HCT116 (cell line): ENCODE data around the gene CHRNE. TPM values are rescaled to one million over a fixed set of nuclear protein-coding genes. Genes with fewer than 3 reads are reported as not detected.
A peak's percentile ranks its signal among the peaks of the same experiment; 100 is the strongest.

ENCODE experiments used
- ATAC-seq: fragments of 200-7000 bp; cut with Tn5 transposase; 2 replicates; pipeline ENCODE4 v1.9.1; 2020; ENCODE audit warnings: mild to moderate bottlenecking, moderate library complexity
- BruUV-seq: library from RNA; stranded (reverse); fragments of 400-500 nt; replicated peaks from 2 replicates; lab custom pipeline; 2021; lab: Mats Ljungman, UMichigan
- CTCF ChIA-PET: fragments of 300-600 bp; sonication (Branson Sonifier 250); formaldehyde crosslinking; loops from one replicate; lab custom pipeline; 2021; ENCODE audit warnings: antibody characterized with exemption; lab: Charles Lee
- POLR2A ChIA-PET: fragments of 300-600, 350-600 bp; sonication (Branson Sonifier 250); formaldehyde crosslinking; loops from one replicate; lab custom pipeline; 2021; ENCODE audit warnings: antibody characterized with exemption; lab: Charles Lee
- RAD21 ChIA-PET, 2 experiments: fragments of 300-600 bp; sonication (Branson Sonifier 250); formaldehyde crosslinking; loops; one replicate each; lab custom pipeline; 2023; ENCODE audit warnings: low total read pairs in 2 of 2; ENCODE audit not compliant: uncharacterized antibody in 2 of 2, unreplicated experiment in 2 of 2, low non-redundant PET in 1 of 2; lab: Charles Lee
- DNase-seq: peaks from one replicate; pipeline ENCODE4 v3.0.0-alpha.2; 2010; ENCODE audit warnings: low read depth, low spot score
- H2AFZ ChIP-seq: fragments of 200-600 bp; shearing (Covaris generic), sonication (generic); 2 replicates; pipeline ENCODE4 v1.6.1; 2017; ENCODE audit warnings: low read depth, mixed run types, mixed read lengths, antibody characterized with exemption, low read length; ENCODE audit not compliant: poor library complexity, severe bottlenecking
- H3K27ac ChIP-seq: 2 replicates; pipeline ENCODE4 v1.5.1; 2012; ENCODE audit warnings: low read depth, low read length
- H3K27me3 ChIP-seq: fragments of 200-600 bp; sonication (generic); 2 replicates; pipeline ENCODE4 v1.6.1; 2016; ENCODE audit warnings: mixed run types, low read length, mixed read lengths; ENCODE audit not compliant: insufficient read depth
- H3K36me3 ChIP-seq, 2 experiments: fragments of 200-500 bp in 1 of 2; fragments of 200-600 bp in 1 of 2; sonication (Bioruptor generic) in 1 of 2; sonication (generic) in 1 of 2; 2 replicates each; pipeline versions ENCODE4 v1.5.1 to v1.6.1; 2014 to 2016; ENCODE audit warnings: low read length in 2 of 2, inconsistent platforms in 1 of 2, mixed read lengths in 1 of 2, mixed run types in 1 of 2; ENCODE audit not compliant: insufficient read depth in 2 of 2, control insufficient read depth in 1 of 2
- H3K4me1 ChIP-seq, 2 experiments: fragments of 200-600 bp in 1 of 2; sonication (generic) in 1 of 2; 2 replicates each; pipeline versions ENCODE4 v1.5.1 to v1.6.1; 2012 to 2017; ENCODE audit warnings: low read length in 2 of 2, inconsistent platforms in 1 of 2, mild to moderate bottlenecking in 1 of 2, mixed read lengths in 1 of 2, mixed run types in 1 of 2, moderate library complexity in 1 of 2; ENCODE audit not compliant: insufficient read depth in 2 of 2, control insufficient read depth in 1 of 2
- H3K4me2 ChIP-seq: fragments of 200-600 bp; sonication (generic); 2 replicates; pipeline ENCODE4 v1.6.1; 2017; ENCODE audit warnings: mixed run types, low read length, mixed read lengths
- H3K4me3 ChIP-seq, 2 experiments: fragments of 200-600 bp in 1 of 2; sonication (generic) in 1 of 2; replicated peaks in 1 of 2; 2 replicates each; pipeline ENCODE4 v1.5.1; 2011 to 2016; ENCODE audit warnings: low read length in 2 of 2, control low read depth in 1 of 2, low read depth in 1 of 2, mild to moderate bottlenecking in 1 of 2, mixed read lengths in 1 of 2, mixed run types in 1 of 2
- H3K79me2 ChIP-seq: fragments of 200-600 bp; sonication (generic); 2 replicates; pipeline ENCODE4 v1.6.1; 2017; ENCODE audit warnings: mild to moderate bottlenecking, mixed run types, low read length, moderate library complexity, mixed read lengths; ENCODE audit not compliant: insufficient read depth
- H3K9ac ChIP-seq: fragments of 200-600 bp; sonication (generic); 2 replicates; pipeline ENCODE4 v1.6.1; 2016; ENCODE audit warnings: low read length, mixed read lengths
- H3K9me2 ChIP-seq: fragments of 200-600 bp; sonication (generic), shearing (Covaris generic); 2 replicates; pipeline ENCODE4 v1.6.1; 2017; ENCODE audit warnings: mixed run types, mild to moderate bottlenecking, moderate library complexity; ENCODE audit not compliant: insufficient read depth
- H3K9me3 ChIP-seq, 2 experiments: fragments of 200-500 bp in 1 of 2; fragments of 200-600 bp in 1 of 2; sonication (Bioruptor generic) in 1 of 2; sonication (generic) in 1 of 2; 2 replicates each; pipeline ENCODE4 v1.6.1; 2014 to 2017; ENCODE audit warnings: low read length in 2 of 2, mixed read lengths in 2 of 2, inconsistent platforms in 1 of 2, low read depth in 1 of 2, mild to moderate bottlenecking in 1 of 2, mixed run types in 1 of 2, moderate library complexity in 1 of 2; ENCODE audit not compliant: control insufficient read depth in 1 of 2, insufficient read depth in 1 of 2
- H4K20me1 ChIP-seq: fragments of 200-600 bp; sonication (generic), shearing (Covaris generic); 2 replicates; pipeline ENCODE4 v1.6.1; 2017; ENCODE audit warnings: mixed run types, mild to moderate bottlenecking, moderate library complexity; ENCODE audit not compliant: insufficient read depth
- CBX3 ChIP-seq: IDR thresholded peaks from 2 replicates; pipeline ENCODE4 v1.6.1; 2012; ENCODE audit warnings: low read depth
- EGR1 ChIP-seq: IDR thresholded peaks from 2 replicates; pipeline ENCODE4 v1.6.1; 2012; ENCODE audit warnings: low read depth
- ELF1 ChIP-seq: IDR thresholded peaks from 2 replicates; pipeline ENCODE4 v1.6.1; 2012; ENCODE audit warnings: low read depth, borderline replicate concordance
- EZH2 ChIP-seq: fragments of 200-600 bp; sonication (generic); IDR thresholded peaks from 2 replicates; pipeline ENCODE4 v1.6.1; 2017; ENCODE audit warnings: antibody characterized with exemption, mixed run types
- EZH2phosphoT487 ChIP-seq: fragments of 200-600 bp; IDR thresholded peaks from 2 replicates; pipeline ENCODE4 v1.6.1; 2018; ENCODE audit warnings: antibody characterized with exemption, borderline replicate concordance
- FOSL1 ChIP-seq: IDR thresholded peaks from 2 replicates; pipeline ENCODE4 v1.6.1; 2012; ENCODE audit warnings: low read depth
- POLR2A ChIP-seq: IDR thresholded peaks from 2 replicates; pipeline ENCODE4 v1.7.0; 2011; ENCODE audit warnings: borderline replicate concordance; ENCODE audit not compliant: insufficient read depth, insufficient read length; ENCODE audit errors: extremely low read depth
- POLR2AphosphoS5 ChIP-seq: IDR thresholded peaks from 2 replicates; pipeline ENCODE4 v1.6.1; 2011; ENCODE audit warnings: mild to moderate bottlenecking, low read depth, low read length, moderate library complexity
- RAD21 ChIP-seq: IDR thresholded peaks from 2 replicates; pipeline ENCODE4 v1.6.1; 2012; ENCODE audit warnings: low read depth, mild to moderate bottlenecking
- SIN3A ChIP-seq: IDR thresholded peaks from 2 replicates; pipeline ENCODE4 v1.6.1; 2012; ENCODE audit warnings: low read depth
- TCF7L2 ChIP-seq: IDR thresholded peaks from 2 replicates; pipeline ENCODE4 v1.7.0; 2011; ENCODE audit warnings: borderline replicate concordance, inconsistent platforms; ENCODE audit not compliant: insufficient read depth, insufficient read length; ENCODE audit errors: extremely low read depth
- YY1 ChIP-seq: IDR thresholded peaks from 2 replicates; pipeline ENCODE4 v1.6.1; 2011; ENCODE audit warnings: low read length, low read depth, moderate library complexity, mild to moderate bottlenecking; ENCODE audit not compliant: insufficient replicate concordance; ENCODE audit errors: extremely low read depth
- ZBTB33 ChIP-seq: IDR thresholded peaks from 2 replicates; pipeline ENCODE4 v1.6.1; 2011; ENCODE audit warnings: mild to moderate bottlenecking, low read length, moderate library complexity; ENCODE audit not compliant: insufficient replicate concordance; ENCODE audit errors: extremely low read depth
- ZFX ChIP-seq: fragments of 450-650 bp; IDR thresholded peaks from 2 replicates; pipeline ENCODE4 v1.6.1; 2017
- ZNF274 ChIP-seq: fragments of 200-500 bp; sonication (Bioruptor generic); IDR thresholded peaks from 2 replicates; pipeline ENCODE4 v1.6.1; 2014; ENCODE audit warnings: mild to moderate bottlenecking, low read depth, low read length, inconsistent platforms
- intact Hi-C: fragments of 100-400 bp; cut with micrococcal nuclease; formaldehyde crosslinking; loops from 2 replicates; pipeline ENCODE4 v1.10.0; 2022
- total RNA-seq: library from RNA; stranded (reverse); gene quantifications from one replicate; pipeline ENCODE4 v1.2.1, GENCODE V29; 2021; ENCODE audit not compliant: unreplicated experiment
- TF ChIP-seq, protein P1 (sequence below): IDR thresholded peaks from 2 replicates; pipeline ENCODE4 v1.6.1; 2012
- TF ChIP-seq, protein P2 (sequence below): IDR thresholded peaks from 2 replicates; pipeline ENCODE4 v1.6.1; 2012

CHRNE gene
- total RNA-seq, 1 experiment from 2014 or later: 0.30 TPM

GRCh38 chr17:4938069-4938491, 35.2 kb upstream of the CHRNE start:
- TF ChIP-seq FOSL1 (no peak), EZH2 (no peak), POLR2A (no peak), ELF1 (no peak), TCF7L2 (no peak), EGR1 (no peak), RAD21 (no peak), ZFX (no peak), YY1 (no peak)
- TF ChIP-seq, protein P1, sequence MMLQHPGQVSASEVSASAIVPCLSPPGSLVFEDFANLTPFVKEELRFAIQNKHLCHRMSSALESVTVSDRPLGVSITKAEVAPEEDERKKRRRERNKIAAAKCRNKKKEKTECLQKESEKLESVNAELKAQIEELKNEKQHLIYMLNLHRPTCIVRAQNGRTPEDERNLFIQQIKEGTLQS: no peak
- H3K9ac ChIP-seq: peak overlapping the region; percentile 96

DNA sequence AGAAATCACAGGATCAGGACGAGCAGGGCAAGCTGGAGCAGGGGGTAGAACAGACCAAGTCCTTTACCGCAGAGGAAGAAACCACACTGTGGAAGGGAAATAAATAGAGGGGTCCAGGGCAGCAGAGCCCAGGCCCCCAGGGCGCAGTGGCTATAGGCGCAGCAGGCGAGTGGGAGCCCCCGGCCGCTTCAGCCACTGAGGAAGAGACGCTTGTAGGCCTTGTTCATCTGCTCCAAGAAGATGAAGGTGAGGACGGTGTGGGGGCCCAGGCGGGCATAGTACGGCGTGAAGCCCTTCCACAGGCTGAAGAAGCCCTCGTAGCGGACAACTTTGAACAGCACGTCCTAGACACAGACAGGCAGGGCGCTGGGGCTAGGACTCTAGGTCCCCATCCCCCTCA, 34.7 kb upstream of the CHRNE start:
- DNase-seq (no peak), ATAC-seq (no peak)
- no peaks in the 10 kb centered on the region for H3K27me3 ChIP-seq
- H4K20me1 ChIP-seq: no peaks in the 10 kb centered on the region
- H3K9ac ChIP-seq: no peak overlapping the region
- H3K4me3 ChIP-seq: no peak overlapping the region
- no peaks in the 10 kb centered on the region for H3K9me2 ChIP-seq
- no peak overlapping the region for H3K27ac ChIP-seq
- intact Hi-C loops: no loop called here
- CTCF ChIA-PET: no interaction called here
- peaks cover 0 to 21% of the 10 kb centered on the region in 2 experiments; a peak in 1 of 4 replicates for H3K36me3 ChIP-seq
- no peaks in the 10 kb centered on the region for H3K9me3 ChIP-seq
- no peak overlapping the region for H3K4me2 ChIP-seq
- BruUV-seq: no TSS peak
- peaks cover 16 to 37% of the 10 kb centered on the region in 2 experiments for H3K4me1 ChIP-seq
- TF ChIP-seq EZH2phosphoT487: no peak
- TF ChIP-seq ZBTB33: no peak
- no peak for TF ChIP-seq CBX3
- TF ChIP-seq RAD21: no peak
- TF ChIP-seq POLR2AphosphoS5: no peak
- no peak for TF ChIP-seq YY1
- TF ChIP-seq ELF1: no peak
- TF ChIP-seq ZNF274: no peak
- no peak for TF ChIP-seq SIN3A
- TF ChIP-seq, protein P1: no peak
- TF ChIP-seq, protein P2, sequence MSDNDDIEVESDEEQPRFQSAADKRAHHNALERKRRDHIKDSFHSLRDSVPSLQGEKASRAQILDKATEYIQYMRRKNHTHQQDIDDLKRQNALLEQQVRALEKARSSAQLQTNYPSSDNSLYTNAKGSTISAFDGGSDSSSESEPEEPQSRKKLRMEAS: no peak
- POLR2A ChIA-PET: no interaction called here
- RAD21 ChIA-PET: no interaction called here
- H3K79me2 ChIP-seq: peaks cover 41% of the 10 kb centered on the region
- H2AFZ ChIP-seq: no peak overlapping the region

More at GRCh38 chr17:4938069-4938491, 35.2 kb upstream of the CHRNE start:
- peak overlapping the region; percentile 86 to 93; a peak in 3 of 4 replicates for H3K4me3 ChIP-seq
- H3K36me3 ChIP-seq: peaks cover 0 to 21% of the 10 kb centered on the region in 2 experiments; a peak in 1 of 4 replicates
- DNase-seq (no peak), ATAC-seq (no peak)
- H3K9me3 ChIP-seq: no peaks in the 10 kb centered on the region
- peak overlapping the region; percentile 100 for H3K4me2 ChIP-seq
- no peaks in the 10 kb centered on the region for H3K27me3 ChIP-seq
- H3K27ac ChIP-seq: no peak overlapping the region
- ChIA-PET POLR2A (no interaction called here), RAD21 (no interaction called here), CTCF (no interaction called here)
- BruUV-seq: no TSS peak
- intact Hi-C loops: no loop called here
- H4K20me1 ChIP-seq: no peaks in the 10 kb centered on the region
- H2AFZ ChIP-seq: no peak overlapping the region
- peaks cover 46% of the 10 kb centered on the region for H3K79me2 ChIP-seq
- peaks cover 16 to 38% of the 10 kb centered on the region in 2 experiments for H3K4me1 ChIP-seq
- H3K9me2 ChIP-seq: no peaks in the 10 kb centered on the region
